ENCODE measurements around the gene UCN2.
"Not testable (repeated sequence)": the region's sequence is repeated elsewhere in the genome, so short reads cannot be mapped to it uniquely, and the experiment has no call there.

Gene UCN2

GRCh38 chr3:48532271-48532976 lies 31.2 kb downstream of the UCN2 start:
- no peak for DNase-seq

- not testable (repeated sequence) for DNase-seq
Observed at GRCh38 chr3:48530701-48531100, 32.9 kb downstream of the UCN2 start.

- no peak for DNase-seq
Observed at GRCh38 chr3:48528754-48529153, 34.8 kb downstream of the UCN2 start.

GRCh38 chr3:48528048-48528447 lies 35.5 kb downstream of the UCN2 start:
- DNase-seq: no peak

- no peak for DNase-seq
Observed at GRCh38 chr3:48524970-48525369, 38.6 kb downstream of the UCN2 start.

- DNase-seq: no peak
Observed at GRCh38 chr3:48521635-48522034, 41.9 kb downstream of the UCN2 start.

GRCh38 chr3:48519277-48519643 lies 44.3 kb downstream of the UCN2 start:
- no peak for DNase-seq

GRCh38 chr3:48518638-48519276 lies 44.8 kb downstream of the UCN2 start:
- no peak for DNase-seq

GRCh38 chr3:48518069-48518468 lies 45.5 kb downstream of the UCN2 start:
- DNase-seq: no peak

GRCh38 chr3:48516571-48516970 lies 47.0 kb downstream of the UCN2 start:
- no peak for DNase-seq

GRCh38 chr3:48514431-48515227 lies 49.0 kb downstream of the UCN2 start:
- DNase-seq: no peak

Measured in NCI-H1694 treated with DMSO at 0.1 percent for 48 hours (cell line).